ENCODE results near the gene ACTR1B. TPM values are rescaled to one million over a fixed set of nuclear protein-coding genes. Genes with fewer than 3 reads are reported as not detected.

The ACTR1B gene
- total RNA-seq, 2 experiments from 2014 or later: 87.4 to 94.3 TPM

- H3K27me3 Mint-ChIP-seq: no peaks in the 10 kb centered on the region
- H3K9me3 Mint-ChIP-seq (ENCODE audit: low read depth): no peaks in the 10 kb centered on the region
- CTCF ChIA-PET: interaction anchor here (1.0 to 8.2 kb wide), 12 partner anchors 8 to 794 kb away, joined by 3 to 102 read pairs (median 6); partner anchors contain the start of gene COX5B
- peak overlapping the region; percentile 99 for H3K27ac Mint-ChIP-seq
- H3K4me3 Mint-ChIP-seq: peak overlapping the region; percentile 91
- no peak for DNase-seq
- ATAC-seq: no peak
- peaks cover 34% of the 10 kb centered on the region for H3K4me1 Mint-ChIP-seq
- H3K36me3 Mint-ChIP-seq: peaks cover 21% of the 10 kb centered on the region
Observed at GRCh38 chr2:97661927-97662326, 1.9 kb downstream of the ACTR1B start.

- Mint-ChIP-seq H3K27ac (peak overlapping the region; percentile 99), H3K36me3 (peaks cover 26% of the 10 kb centered on the region), H3K9me3 (ENCODE audit: low read depth) (no peaks in the 10 kb centered on the region), H3K4me3 (no peak overlapping the region), H3K27me3 (no peaks in the 10 kb centered on the region), H3K4me1 (peaks cover 32% of the 10 kb centered on the region)
- CTCF ChIA-PET: interaction anchor here (7.4 to 8.2 kb wide), 2 partner anchors 13 to 37 kb away, joined by 88 to 102 read pairs; partner anchors contain the start of gene COX5B
- DNase-seq (no peak), ATAC-seq (no peak)
Observed at GRCh38 chr2:97660775-97661389, 3.0 kb downstream of the ACTR1B start.

GRCh38 chr2:97660044-97660774, 3.6 kb downstream of the ACTR1B start:
- peaks cover 26% of the 10 kb centered on the region for H3K36me3 Mint-ChIP-seq
- CTCF ChIA-PET: interaction anchor here (7.4 to 8.2 kb wide), 2 partner anchors 12 to 38 kb away, joined by 88 to 102 read pairs; partner anchors contain the start of gene COX5B
- ATAC-seq (no peak), DNase-seq (no peak)
- peak overlapping the region; percentile 27 for H3K27ac Mint-ChIP-seq
- no peaks in the 10 kb centered on the region for H3K9me3 Mint-ChIP-seq (ENCODE audit: low read depth)
- H3K4me1 Mint-ChIP-seq: peaks cover 31% of the 10 kb centered on the region
- no peaks in the 10 kb centered on the region for H3K27me3 Mint-ChIP-seq
- no peak overlapping the region for H3K4me3 Mint-ChIP-seq

- H3K4me3 Mint-ChIP-seq: no peak overlapping the region
- DNase-seq (no peak), ATAC-seq (no peak)
- no peaks in the 10 kb centered on the region for H3K27me3 Mint-ChIP-seq
- peaks cover 27% of the 10 kb centered on the region for H3K36me3 Mint-ChIP-seq
- H3K4me1 Mint-ChIP-seq: peaks cover 31% of the 10 kb centered on the region
- CTCF ChIA-PET: interaction anchor here (7.4 to 8.2 kb wide), 2 partner anchors 11 to 38 kb away, joined by 88 to 102 read pairs; partner anchors contain the start of gene COX5B
- no peak overlapping the region for H3K27ac Mint-ChIP-seq
- no peaks in the 10 kb centered on the region for H3K9me3 Mint-ChIP-seq (ENCODE audit: low read depth)
Observed at GRCh38 chr2:97659256-97660043, 4.4 kb downstream of the ACTR1B start.

- no peaks in the 10 kb centered on the region for H3K9me3 Mint-ChIP-seq (ENCODE audit: low read depth)
- ATAC-seq (no peak), DNase-seq (no peak)
- peaks cover 34% of the 10 kb centered on the region for H3K4me1 Mint-ChIP-seq
- CTCF ChIA-PET: interaction anchor here (7.4 to 8.2 kb wide), 2 partner anchors 11 to 39 kb away, joined by 88 to 102 read pairs; partner anchors contain the start of gene COX5B
- no peaks in the 10 kb centered on the region for H3K27me3 Mint-ChIP-seq
- no peak overlapping the region for H3K4me3 Mint-ChIP-seq
- peaks cover 33% of the 10 kb centered on the region for H3K36me3 Mint-ChIP-seq
- H3K27ac Mint-ChIP-seq: no peak overlapping the region
Observed at GRCh38 chr2:97658691-97659157, 5.1 kb downstream of the ACTR1B start.

GRCh38 chr2:97657986-97658690, 5.7 kb downstream of the ACTR1B start:
- H3K4me1 Mint-ChIP-seq: peaks cover 34% of the 10 kb centered on the region

GRCh38 chr2:97656905-97657587, 6.8 kb downstream of the ACTR1B start:
- Mint-ChIP-seq H3K9me3 (ENCODE audit: low read depth) (no peaks in the 10 kb centered on the region), H3K4me3 (no peak overlapping the region), H3K4me1 (peaks cover 25% of the 10 kb centered on the region), H3K36me3 (peaks cover 35% of the 10 kb centered on the region), H3K27me3 (no peaks in the 10 kb centered on the region), H3K27ac (no peak overlapping the region)
- CTCF ChIA-PET: interaction anchor here (0.9 to 1.5 kb wide), 2 partner anchors 9 to 53 kb away, joined by 5 read pairs; no protein-coding TSS in a partner anchor
- ATAC-seq: no peak
- no peak for DNase-seq

More at GRCh38 chr2:97657986-97658690, 5.7 kb downstream of the ACTR1B start:
- DNase-seq (no peak), ATAC-seq (no peak)
- no peaks in the 10 kb centered on the region for H3K27me3 Mint-ChIP-seq
- CTCF ChIA-PET: interaction anchor here (1.5 to 8.2 kb wide), 2 partner anchors 10 to 52 kb away, joined by 5 to 102 read pairs; partner anchors contain the start of gene COX5B
- no peaks in the 10 kb centered on the region for H3K9me3 Mint-ChIP-seq (ENCODE audit: low read depth)
- peaks cover 35% of the 10 kb centered on the region for H3K36me3 Mint-ChIP-seq
- no peak overlapping the region for H3K4me3 Mint-ChIP-seq
- no peak overlapping the region for H3K27ac Mint-ChIP-seq

GRCh38 chr2:97656129-97656755, 7.6 kb downstream of the ACTR1B start:
- H3K27ac Mint-ChIP-seq: no peak overlapping the region
- H3K36me3 Mint-ChIP-seq: peaks cover 31% of the 10 kb centered on the region
- H3K9me3 Mint-ChIP-seq (ENCODE audit: low read depth): no peaks in the 10 kb centered on the region
- CTCF ChIA-PET: interaction anchor here (1.4 kb wide), 1 partner anchor 9 kb away, joined by 3 read pairs; no protein-coding TSS in a partner anchor
- peaks cover 17% of the 10 kb centered on the region for H3K4me1 Mint-ChIP-seq
- ATAC-seq: no peak
- H3K4me3 Mint-ChIP-seq: no peak overlapping the region
- H3K27me3 Mint-ChIP-seq: no peaks in the 10 kb centered on the region
- DNase-seq: no peak

- H3K4me1 Mint-ChIP-seq: peaks cover 10% of the 10 kb centered on the region
- DNase-seq (no peak), ATAC-seq (no peak)
- no peak overlapping the region for H3K4me3 Mint-ChIP-seq
- peak overlapping the region; percentile 0 for H3K27ac Mint-ChIP-seq
- CTCF ChIA-PET: no interaction called here
- no peaks in the 10 kb centered on the region for H3K9me3 Mint-ChIP-seq (ENCODE audit: low read depth)
- no peaks in the 10 kb centered on the region for H3K27me3 Mint-ChIP-seq
- H3K36me3 Mint-ChIP-seq: peaks cover 28% of the 10 kb centered on the region
Observed at GRCh38 chr2:97654791-97655190, 9.1 kb downstream of the ACTR1B start.

GRCh38 chr2:97654309-97654708, 9.5 kb downstream of the ACTR1B start:
- CTCF ChIA-PET: interaction anchor here (1.0 kb wide), 1 partner anchor 8 kb away, joined by 5 read pairs; no protein-coding TSS in a partner anchor
- ATAC-seq: no peak
- peaks cover 10% of the 10 kb centered on the region for H3K4me1 Mint-ChIP-seq
- H3K4me3 Mint-ChIP-seq: no peak overlapping the region
- no peaks in the 10 kb centered on the region for H3K27me3 Mint-ChIP-seq
- peaks cover 31% of the 10 kb centered on the region for H3K36me3 Mint-ChIP-seq
- DNase-seq: no peak
- H3K27ac Mint-ChIP-seq: peak overlapping the region; percentile 8
- no peaks in the 10 kb centered on the region for H3K9me3 Mint-ChIP-seq (ENCODE audit: low read depth)

- no peak for DNase-seq
- CTCF ChIA-PET: interaction anchor here (1.0 kb wide), 1 partner anchor 9 kb away, joined by 5 read pairs; no protein-coding TSS in a partner anchor
- H3K4me1 Mint-ChIP-seq: peaks cover 10% of the 10 kb centered on the region
- no peaks in the 10 kb centered on the region for H3K9me3 Mint-ChIP-seq (ENCODE audit: low read depth)
- no peaks in the 10 kb centered on the region for H3K27me3 Mint-ChIP-seq
- H3K4me3 Mint-ChIP-seq: no peak overlapping the region
- H3K36me3 Mint-ChIP-seq: peaks cover 34% of the 10 kb centered on the region
- ATAC-seq: no peak
- H3K27ac Mint-ChIP-seq: no peak overlapping the region
Observed at GRCh38 chr2:97653874-97654273, 10.0 kb downstream of the ACTR1B start.
